ENCODE measurements around the gene CDO1. TPM values are rescaled to one million over a fixed set of nuclear protein-coding genes. Genes with fewer than 3 reads are reported as not detected.
"Not testable (repeated sequence)": the region's sequence is repeated elsewhere in the genome, so short reads cannot be mapped to it uniquely, and the experiment has no call there.

CDO1 gene
- total and polyA plus RNA-seq, 8 donors = 1.0 to 8.6 (median 3.9) TPM; not detected in 4

DNA sequence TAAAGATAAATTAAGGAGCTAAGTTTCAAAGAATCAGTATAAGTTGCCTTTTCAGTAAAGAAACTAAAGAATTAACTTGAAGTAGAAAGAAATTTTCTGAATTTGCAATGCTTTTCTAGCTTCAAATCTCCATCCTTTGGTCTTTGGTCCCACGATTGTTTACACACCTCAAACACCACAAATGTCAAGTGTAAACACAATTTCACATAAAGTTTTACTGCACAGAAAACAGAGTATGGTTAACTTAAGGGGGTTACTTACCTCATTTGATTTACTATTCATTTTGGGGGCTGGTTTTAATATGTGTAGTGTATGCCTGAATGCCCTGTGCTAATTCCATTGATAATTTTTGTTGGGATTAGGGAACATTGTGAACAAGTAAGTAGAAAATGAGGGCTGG lies 4.1 kb downstream of the CDO1 start:
- Histone ChIP-seq H3K27me3 (peaks cover 6 to 53% (median 25%) of the 10 kb centered on the region in 3 donors), H3K9me3 (no peaks in the 10 kb centered on the region), H3K4me3 (no peak overlapping the region), H3K36me3 (no peaks in the 10 kb centered on the region), H3K27ac (no peak overlapping the region), H3K4me1 (peaks cover 8 to 18% (median 16%) of the 10 kb centered on the region in 4 donors)
- 35 to 70% (median 56%) methylated on average over 1 of the region's 1 CpG for WGBS, 5 donors
- TF ChIP-seq EP300 (IDR thresholded peaks at IDR 0.05) = no peak
- TF ChIP-seq POLR2AphosphoS5 (IDR thresholded peaks at IDR 0.05) = no peak
- no peak for TF ChIP-seq POLR2A (IDR thresholded peaks at IDR 0.05)
- TF ChIP-seq, protein P1, sequence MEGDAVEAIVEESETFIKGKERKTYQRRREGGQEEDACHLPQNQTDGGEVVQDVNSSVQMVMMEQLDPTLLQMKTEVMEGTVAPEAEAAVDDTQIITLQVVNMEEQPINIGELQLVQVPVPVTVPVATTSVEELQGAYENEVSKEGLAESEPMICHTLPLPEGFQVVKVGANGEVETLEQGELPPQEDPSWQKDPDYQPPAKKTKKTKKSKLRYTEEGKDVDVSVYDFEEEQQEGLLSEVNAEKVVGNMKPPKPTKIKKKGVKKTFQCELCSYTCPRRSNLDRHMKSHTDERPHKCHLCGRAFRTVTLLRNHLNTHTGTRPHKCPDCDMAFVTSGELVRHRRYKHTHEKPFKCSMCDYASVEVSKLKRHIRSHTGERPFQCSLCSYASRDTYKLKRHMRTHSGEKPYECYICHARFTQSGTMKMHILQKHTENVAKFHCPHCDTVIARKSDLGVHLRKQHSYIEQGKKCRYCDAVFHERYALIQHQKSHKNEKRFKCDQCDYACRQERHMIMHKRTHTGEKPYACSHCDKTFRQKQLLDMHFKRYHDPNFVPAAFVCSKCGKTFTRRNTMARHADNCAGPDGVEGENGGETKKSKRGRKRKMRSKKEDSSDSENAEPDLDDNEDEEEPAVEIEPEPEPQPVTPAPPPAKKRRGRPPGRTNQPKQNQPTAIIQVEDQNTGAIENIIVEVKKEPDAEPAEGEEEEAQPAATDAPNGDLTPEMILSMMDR (IDR thresholded peaks at IDR 0.05) = no peak
- intact Hi-C loops (cut with DNase I; ENCODE audit: low total_unique reads) = no loop called here
- no peak for DNase-seq

DNA sequence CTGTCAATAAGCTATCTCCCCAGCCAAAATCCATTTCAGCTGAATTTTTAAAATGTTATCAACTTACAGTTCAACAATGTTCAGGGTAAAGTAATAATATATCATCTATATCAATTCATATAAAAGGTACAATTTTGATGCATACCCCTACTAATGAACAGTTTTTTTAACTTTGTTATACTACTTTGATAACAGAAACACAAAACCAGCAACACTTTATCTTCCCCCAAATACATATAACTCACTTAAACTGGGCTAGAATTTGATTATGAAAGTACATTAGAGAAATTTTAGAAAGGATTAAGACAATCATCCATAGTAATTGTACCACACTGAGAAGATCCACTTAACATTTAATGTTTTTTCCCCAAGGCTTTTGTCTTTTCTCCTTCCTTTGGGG lies 5.1 kb downstream of the CDO1 start:
- DNase-seq = no peak
- peaks cover 4 to 44% (median 18%) of the 10 kb centered on the region in 3 donors for H3K27me3 ChIP-seq
- H3K4me3 ChIP-seq = no peak overlapping the region
- H3K9me3 ChIP-seq = no peaks in the 10 kb centered on the region
- peaks cover 8 to 14% (median 12%) of the 10 kb centered on the region in 4 donors for H3K4me1 ChIP-seq
- TF ChIP-seq EP300 (IDR thresholded peaks at IDR 0.05) (no peak), POLR2A (IDR thresholded peaks at IDR 0.05) (no peak), POLR2AphosphoS5 (IDR thresholded peaks at IDR 0.05) (no peak)
- TF ChIP-seq, protein P1 (IDR thresholded peaks at IDR 0.05) = no peak
- no peaks in the 10 kb centered on the region for H3K36me3 ChIP-seq
- no peak overlapping the region for H3K27ac ChIP-seq
- intact Hi-C loops (cut with DNase I; ENCODE audit: low total_unique reads) = no loop called here

DNA sequence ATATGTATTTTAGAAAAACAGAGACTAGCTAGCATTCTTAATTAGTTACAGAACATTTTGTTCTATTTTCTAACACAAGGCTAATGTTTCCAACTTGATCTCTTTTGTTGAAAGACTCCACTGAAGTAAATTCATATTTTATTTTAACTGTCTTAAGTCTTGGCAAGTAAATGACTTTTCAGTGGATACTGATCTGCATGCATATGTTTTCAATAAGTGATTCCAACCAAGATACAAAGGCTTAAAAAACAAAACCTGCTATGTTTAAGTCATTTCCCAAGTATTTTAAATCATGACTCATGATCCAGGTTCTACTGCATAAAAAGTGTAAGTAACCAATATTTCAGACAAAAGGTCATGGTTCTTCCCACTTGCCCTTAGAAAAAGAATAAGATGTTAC lies 5.7 kb downstream of the CDO1 start:
- no peak overlapping the region for H3K27ac ChIP-seq
- H3K4me3 ChIP-seq = no peak overlapping the region
- TF ChIP-seq, protein P1 (IDR thresholded peaks at IDR 0.05) = no peak
- TF ChIP-seq POLR2AphosphoS5 (IDR thresholded peaks at IDR 0.05) (no peak), EP300 (IDR thresholded peaks at IDR 0.05) (no peak), POLR2A (IDR thresholded peaks at IDR 0.05) (no peak)
- H3K36me3 ChIP-seq = no peaks in the 10 kb centered on the region
- peaks cover 3 to 8% (median 6%) of the 10 kb centered on the region in 4 donors for H3K4me1 ChIP-seq
- H3K27me3 ChIP-seq = peaks cover 0 to 37% (median 12%) of the 10 kb centered on the region in 3 donors
- no peaks in the 10 kb centered on the region for H3K9me3 ChIP-seq
- DNase-seq = peak in 1 of 2 donors; percentile 16
- intact Hi-C loops (cut with DNase I; ENCODE audit: low total_unique reads) = no loop called here

DNA sequence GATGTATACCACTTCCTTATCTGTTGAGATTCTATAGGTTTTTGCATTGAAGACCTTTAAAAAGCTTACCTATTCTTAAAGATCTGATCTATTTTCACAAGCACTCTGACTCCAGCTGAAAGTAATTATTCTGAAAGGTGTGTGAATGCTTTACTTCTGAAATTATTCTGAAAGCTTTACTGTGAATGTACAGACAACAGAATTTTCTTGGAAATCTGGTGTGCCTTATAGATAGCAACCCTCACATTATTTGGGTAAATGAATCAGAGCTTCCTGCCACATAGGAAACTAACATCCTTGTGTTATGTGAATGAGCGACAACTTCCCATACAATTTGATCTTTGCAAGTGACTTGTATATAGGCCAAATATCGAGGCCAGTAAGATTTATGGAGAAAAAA lies 6.5 kb downstream of the CDO1 start:
- DNase-seq = no peak
- Histone ChIP-seq H3K27ac (no peak overlapping the region), H3K4me1 (no peaks in the 10 kb centered on the region), H3K27me3 (peaks cover 0 to 29% (median 4%) of the 10 kb centered on the region in 3 donors), H3K36me3 (no peaks in the 10 kb centered on the region), H3K9me3 (no peaks in the 10 kb centered on the region), H3K4me3 (no peak overlapping the region)
- intact Hi-C loops (cut with DNase I; ENCODE audit: low total_unique reads) = loop anchor here (10.0 kb wide), 1 partner anchor 145 kb away; no protein-coding TSS in a partner anchor
- no peak for TF ChIP-seq EP300 (IDR thresholded peaks at IDR 0.05)
- no peak for TF ChIP-seq POLR2AphosphoS5 (IDR thresholded peaks at IDR 0.05)
- TF ChIP-seq, protein P1 (IDR thresholded peaks at IDR 0.05) = no peak
- no peak for TF ChIP-seq POLR2A (IDR thresholded peaks at IDR 0.05)
- WGBS, 5 donors = 69 to 84% (median 79%) methylated on average over 2 of the region's 2 CpGs

DNA sequence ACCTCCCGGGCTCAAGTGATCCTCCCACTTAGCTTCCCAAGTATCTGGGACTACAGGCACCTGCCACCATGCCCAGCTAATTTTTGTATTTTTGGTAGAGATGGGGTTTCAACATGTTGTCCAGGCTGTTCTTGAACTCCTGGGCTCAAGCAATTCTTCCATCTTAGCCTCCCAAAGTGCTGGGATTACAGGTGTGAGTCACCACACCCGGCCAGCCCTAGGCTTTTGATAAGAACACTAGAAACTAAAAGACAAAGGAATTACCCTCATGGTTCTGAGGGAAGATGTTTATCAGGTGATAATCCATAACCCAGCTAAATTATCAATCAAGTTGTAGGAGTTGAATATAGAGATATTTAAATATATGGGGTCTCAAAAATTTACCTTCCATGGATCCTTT lies 8.4 kb downstream of the CDO1 start:
- not testable (repeated sequence) for H3K4me1 ChIP-seq, H3K36me3 ChIP-seq, H3K9me3 ChIP-seq, H3K27ac ChIP-seq, H3K4me3 ChIP-seq, DNase-seq
- H3K27me3 ChIP-seq = peaks cover 0 to 10% (median 0%) of the 10 kb centered on the region in 3 donors
- 75 to 90% (median 85%) methylated on average over 2 of the region's 2 CpGs for WGBS, 5 donors
- intact Hi-C loops (cut with DNase I; ENCODE audit: low total_unique reads) = loop anchor here (10.0 kb wide), 1 partner anchor 143 kb away; no protein-coding TSS in a partner anchor

Data from stomach (tissue), 9 donors.